ENCODE data around the gene RFTN1.

RFTN1 gene

DNA sequence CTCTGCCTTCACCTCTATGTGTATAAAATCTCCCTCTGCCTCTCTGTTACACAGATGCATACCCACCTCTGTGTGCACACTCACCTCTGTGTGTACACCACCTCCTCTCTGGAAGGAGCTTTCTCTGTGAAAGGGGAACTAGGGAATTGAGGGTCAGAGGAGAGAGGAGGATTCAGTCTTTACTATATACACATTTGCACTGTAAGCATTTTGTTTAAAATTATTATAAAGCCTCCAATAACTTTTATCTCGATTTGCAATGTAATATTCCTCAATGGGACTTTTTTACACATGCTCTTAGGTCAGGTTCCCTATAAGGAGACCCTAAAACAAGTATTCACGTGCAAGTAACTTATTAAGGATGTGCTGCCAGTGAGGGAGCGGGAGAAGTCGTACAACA lies 166.0 kb downstream of the RFTN1 start:
- no peak for DNase-seq

DNA sequence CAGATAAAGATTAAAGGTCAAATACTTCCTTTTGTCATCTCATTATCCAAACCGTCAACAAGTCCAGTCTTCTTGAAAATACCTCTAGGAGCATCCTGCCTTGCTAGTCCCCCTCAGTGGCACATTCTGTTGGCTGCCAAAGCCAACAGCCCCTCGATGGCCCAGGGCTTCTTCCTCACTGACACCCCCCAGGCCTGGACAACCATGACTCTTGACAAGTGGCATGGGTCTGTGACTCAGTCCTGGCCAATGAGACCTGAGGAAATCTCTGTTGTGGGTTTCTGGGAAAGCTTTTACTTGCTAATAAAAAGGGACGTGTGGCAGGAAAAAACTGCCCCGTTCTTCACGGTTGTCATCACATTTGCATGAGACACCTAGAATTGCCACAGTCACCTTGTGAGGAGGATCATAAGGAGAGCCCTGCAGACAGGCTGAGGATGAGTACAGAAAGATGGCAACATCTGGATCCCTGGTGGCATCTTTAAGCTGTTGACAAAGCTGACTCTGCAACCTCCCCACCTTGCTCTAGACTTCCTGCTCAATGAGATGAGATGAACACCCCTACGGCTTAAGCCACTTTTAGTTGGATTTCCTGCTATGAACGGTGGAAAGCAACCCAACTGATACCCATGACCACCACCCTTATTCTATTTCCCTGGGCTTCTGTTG lies 167.0 kb downstream of the RFTN1 start:
- DNase-seq, result no peak

DNA sequence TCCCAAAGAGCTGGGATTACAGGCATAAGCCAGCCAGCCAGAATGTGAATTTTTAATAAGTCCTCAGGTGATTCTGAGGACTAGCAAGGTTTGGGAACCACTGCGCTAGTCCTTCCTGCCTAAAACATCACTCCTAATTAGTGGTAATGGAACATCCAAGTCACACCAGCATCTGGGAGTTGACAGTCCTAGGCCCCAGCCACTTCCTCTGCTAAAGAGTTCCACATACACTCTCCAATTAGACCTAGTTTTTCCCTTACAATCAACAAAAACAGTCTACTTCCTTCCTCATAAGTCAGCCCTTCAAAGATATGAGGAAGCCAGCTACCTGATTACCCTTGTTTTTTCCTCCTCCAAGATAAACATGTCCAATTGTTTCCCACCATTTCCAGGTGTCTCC lies 170.4 kb downstream of the RFTN1 start:
- no peak for DNase-seq

DNA sequence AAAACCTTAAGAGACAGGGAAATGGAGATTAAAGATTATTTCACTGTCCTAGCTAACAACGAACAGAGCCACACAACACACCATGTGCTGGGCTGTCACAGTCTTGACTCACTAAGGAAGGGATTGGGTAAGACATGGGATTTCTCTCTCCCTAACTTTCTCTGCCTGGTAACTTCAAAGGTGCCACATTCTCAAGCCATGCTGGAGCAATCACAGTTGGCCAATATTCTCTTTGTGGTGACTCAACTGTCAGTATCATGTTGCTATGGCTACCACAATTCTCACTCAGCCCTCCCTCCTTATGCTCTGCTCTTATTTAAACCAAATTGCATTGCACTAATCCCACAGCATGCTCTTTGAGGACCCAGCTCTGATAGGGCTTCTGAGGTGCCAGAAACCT lies 174.5 kb downstream of the RFTN1 start:
- DNase-seq, result no peak

DNA sequence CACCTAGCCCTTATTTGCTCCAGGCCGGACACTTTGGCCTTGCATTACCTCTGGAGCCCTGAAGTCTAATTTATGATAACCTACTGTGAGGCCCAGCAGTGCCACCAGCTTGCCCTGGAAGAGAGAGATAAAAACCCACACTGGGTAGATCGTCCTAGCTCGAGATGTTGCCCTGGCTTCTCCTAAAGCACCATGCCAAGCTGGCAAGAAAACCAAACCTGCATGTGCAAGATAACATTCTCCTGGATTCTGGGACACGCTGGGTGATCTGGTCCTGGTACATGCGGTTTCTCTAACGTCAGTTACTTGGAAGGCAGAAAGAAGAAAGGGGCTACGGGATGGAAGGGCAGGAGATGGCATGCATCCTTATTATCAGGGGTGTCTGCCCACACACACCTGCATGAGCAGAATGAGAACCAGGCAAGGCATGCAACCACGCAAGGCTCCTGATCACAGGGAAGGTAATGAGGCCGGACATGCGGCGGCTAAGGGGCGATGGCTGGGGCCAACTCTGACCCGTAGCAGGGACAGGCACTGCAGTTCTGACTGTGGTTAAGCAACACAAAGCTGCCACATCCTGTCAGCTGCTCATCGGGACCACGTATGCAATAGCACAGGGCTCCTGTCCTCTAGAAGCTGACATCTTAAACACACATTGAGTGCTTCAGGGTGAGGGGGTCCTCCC lies 175.5 kb downstream of the RFTN1 start:
- no peak for DNase-seq

DNA sequence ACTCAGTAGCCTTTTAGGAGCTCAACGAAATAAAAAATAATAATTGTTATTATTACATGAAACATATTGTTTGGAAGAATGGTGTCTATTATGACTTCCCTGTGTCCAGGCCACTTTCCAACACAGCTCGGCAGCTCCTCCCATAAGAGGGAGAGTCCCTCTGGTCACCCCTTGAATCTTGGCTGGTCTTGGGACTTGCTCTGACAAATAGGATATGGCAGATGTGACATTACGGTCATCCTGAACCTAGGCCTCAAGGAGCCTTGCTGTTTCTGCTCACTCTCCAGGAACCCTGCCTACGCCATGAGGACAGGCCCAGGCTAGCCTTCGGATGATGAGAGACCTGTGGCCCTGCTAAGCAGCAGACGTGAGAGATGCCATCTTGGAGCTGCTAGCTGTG lies 176.7 kb downstream of the RFTN1 start:
- DNase-seq, result no peak

DNA sequence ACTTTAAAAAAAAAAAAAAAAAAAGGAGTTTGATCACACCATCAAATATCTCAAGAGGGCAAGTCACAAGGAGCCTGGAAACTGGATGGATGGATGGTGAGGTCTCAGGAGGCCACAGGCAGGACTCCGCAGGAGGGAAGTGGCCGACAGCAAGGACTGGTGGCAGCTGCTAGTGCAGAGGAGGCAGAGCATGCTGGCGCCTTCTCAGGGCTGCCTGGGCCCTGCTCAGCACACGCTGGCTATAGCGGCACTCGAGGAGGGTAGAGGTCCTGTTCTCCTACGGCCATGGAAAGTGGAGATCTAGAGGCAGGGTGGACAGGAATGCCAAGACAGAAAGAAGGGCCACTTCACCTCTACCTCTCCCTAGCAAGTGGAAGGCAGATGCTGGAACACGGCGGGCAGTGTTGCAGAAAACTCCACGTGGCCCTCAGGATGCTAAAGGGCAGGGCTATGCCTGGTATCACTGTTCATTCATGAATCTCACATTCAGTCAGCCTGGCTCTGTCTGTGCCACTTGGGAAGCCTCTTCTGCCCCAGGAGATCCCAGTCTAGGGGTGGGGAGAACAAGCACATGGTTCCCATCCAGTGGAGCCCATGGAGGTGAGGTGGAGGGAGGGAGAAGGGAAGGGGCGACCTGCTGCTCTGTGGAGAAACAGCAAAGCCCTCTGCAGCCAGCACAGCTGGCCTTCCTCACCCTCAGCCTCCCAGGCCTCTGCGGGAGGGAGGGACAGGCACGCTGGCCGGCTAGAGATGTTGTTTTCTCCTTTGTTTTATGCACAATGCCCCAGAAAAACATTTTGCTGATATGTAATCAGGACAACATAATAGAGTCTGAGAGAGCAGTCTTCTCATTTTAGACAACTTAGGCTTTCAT lies 177.5 kb downstream of the RFTN1 start:
- no peak for DNase-seq

DNA sequence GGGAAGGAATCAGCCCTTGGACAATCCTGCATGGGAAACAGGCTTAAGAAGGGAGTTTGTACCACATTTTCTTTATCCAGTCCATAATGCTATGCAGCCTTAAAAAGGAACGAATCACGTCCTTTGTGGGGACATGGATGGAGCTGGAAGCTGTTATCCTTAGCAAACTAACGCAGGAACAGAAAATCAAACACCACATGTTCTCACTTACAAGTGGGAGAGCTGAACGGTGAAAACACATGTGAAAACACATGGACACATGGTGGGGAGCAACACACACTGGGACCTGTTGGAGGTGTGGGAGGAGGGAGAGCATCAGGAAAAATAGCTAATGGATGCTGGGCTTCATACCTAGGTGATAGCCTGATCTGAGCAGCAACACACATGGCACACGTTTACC lies 178.2 kb downstream of the RFTN1 start:
- no peak for DNase-seq

DNA sequence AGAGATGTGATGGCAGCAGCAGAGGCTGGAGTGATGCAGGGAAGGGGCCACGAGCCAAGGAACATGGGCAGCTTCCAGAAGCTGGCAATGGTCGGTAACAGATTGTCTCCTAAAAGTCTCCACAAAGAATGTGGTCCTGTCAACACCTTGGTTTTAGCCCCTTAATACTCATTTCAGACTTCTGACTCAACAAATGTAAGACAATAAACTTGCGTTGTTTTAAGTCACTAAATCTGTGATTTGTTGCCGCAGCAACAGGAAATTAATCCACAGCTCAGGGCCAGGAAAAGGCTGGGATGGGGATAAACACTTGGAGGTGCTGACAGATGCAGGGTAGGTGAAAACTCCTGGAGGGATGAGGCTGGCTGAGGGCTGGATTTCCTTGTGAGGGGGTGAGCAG lies 178.6 kb downstream of the RFTN1 start:
- no peak for DNase-seq

DNA sequence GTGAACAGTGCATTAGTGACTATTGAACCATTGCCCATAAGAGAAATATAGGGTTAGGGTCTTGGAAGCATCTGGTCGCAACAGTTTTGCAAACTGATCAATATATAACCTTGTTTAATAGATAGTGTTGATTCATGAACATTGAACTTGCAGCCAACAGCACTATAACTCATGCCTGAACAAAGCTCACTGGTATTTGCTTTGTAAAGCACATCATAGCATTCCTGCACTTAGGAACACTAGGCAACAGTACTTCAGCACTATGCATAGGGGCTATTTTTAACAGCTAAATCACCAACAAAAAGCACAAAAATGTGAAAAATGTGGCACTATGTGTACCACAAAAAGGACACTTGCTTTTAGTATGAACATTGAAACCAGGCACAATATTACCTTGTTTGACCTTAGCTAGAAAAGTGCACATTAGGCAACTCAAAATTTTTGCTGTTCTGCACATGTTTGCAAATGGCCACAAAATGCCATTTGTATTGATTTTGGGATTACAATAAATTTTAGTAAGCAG lies 180.5 kb downstream of the RFTN1 start:
- no peak for DNase-seq

DNA sequence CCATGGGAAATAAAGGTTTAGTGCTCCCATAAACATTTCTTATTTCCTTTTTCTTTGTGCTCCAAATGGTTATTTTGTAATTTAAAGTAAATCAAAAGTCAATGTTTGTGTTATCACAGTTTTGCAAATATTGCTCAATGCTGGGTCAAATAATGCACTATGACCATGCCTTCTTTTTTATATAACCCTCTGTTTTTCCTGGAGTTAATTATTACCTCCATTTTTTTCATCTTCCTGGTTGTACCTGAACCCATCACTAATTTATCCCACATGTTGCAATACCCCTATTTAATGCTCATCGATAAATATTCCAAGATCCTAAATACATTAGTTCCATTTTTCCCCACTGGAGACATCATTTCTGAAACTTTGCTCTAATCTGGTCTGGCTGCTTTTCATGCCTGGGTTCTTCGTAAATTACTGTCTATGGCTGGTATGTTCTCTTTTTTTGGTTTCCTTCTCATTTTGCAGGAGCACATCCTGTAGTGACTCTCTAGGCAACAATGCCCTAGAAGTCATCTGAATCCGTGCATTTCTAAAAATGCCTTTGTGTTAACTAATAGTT lies 182.1 kb downstream of the RFTN1 start:
- no peak for DNase-seq

DNA sequence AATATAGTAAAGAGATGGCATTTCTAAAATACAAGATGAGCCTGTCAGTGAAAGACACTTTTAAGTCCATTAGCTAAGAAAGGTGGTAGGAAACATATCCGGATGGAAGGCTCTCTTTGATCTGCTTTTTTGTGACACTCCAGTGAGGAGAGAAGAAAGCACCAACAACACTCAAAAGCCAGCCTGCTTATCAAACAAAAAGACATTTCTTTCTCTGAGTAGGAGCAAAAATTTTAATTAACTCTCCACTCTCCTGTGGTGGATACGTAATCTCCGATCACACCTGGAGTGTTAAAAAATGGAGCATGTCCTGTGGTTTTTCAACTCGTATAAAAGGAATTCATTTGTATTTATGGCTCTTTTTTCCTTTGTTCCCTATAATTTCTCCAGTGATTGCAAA lies 183.1 kb downstream of the RFTN1 start:
- no peak for DNase-seq

DNA sequence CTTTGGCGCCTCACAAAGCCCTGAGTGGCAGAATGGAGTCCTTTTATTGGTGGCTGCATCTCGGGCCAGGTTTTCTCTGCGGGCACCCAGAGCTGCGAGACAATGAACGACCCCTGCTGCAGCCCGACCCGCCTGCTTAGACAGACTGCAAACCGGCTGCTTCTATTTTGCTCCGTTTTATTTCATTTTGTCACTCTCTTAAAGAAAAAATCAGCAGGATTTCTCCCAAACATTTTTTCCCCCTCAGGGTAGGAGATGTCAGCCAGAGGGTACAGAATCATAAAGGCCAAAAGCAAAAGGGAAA lies 183.7 kb downstream of the RFTN1 start:
- DNase-seq, result no peak

DNA sequence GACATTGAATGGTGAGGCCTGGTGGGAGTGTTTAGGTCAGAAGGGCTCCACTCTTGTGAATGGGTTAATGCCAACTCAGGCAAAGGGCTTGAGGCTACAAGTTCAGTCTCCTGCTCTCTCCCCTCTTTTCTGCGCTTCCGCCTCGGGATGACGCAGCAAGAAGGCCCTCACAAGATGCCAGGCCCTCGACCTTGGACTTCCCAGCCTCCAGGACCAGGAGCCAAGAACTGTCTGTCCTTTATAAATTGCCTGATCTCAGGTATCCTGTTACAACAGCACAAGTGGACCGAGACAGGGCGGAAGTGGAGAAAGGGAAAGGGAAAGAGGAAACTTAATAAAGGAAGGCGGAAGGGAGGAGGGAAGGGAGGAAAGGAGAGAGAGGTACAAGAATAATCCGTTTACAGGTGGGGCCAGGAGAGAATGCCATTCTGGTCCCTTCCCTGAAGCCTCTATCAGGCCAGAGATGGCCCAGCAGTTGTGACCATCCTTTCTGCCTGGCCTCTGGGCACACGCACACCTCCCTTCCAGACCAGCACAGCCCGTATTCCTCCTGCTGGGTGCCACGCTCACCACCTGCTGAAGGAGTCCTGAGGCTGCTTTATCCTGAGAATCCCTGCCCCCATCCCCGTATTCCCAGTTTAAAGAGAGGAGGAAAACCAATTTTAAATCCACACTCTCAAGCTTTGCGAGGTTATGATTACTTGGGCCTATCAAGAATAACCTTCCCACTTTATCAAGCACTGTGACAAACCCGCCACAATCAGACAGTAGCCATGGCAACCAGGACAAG lies 184.3 kb downstream of the RFTN1 start:
- no peak for DNase-seq

DNA sequence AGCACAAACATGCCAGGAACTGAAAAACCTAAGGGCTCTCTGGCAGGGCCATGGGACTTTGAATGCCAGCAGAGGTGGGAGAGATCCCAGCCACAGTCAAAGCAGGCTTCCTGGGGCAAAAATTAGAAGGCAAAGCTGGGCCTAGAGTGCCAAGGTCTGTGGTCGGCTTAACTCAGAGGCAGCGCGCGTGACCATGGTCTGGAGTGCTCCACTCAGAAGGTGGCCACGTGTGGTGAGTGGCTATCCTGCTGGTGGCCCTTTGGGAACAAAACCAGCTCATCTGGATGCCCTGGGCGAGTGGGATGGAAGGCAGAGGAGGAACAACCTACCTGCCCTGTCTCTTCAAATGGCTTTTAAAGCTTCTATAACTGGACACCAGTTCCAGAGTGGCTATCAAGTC lies 185.4 kb downstream of the RFTN1 start:
- no peak for DNase-seq

DNA sequence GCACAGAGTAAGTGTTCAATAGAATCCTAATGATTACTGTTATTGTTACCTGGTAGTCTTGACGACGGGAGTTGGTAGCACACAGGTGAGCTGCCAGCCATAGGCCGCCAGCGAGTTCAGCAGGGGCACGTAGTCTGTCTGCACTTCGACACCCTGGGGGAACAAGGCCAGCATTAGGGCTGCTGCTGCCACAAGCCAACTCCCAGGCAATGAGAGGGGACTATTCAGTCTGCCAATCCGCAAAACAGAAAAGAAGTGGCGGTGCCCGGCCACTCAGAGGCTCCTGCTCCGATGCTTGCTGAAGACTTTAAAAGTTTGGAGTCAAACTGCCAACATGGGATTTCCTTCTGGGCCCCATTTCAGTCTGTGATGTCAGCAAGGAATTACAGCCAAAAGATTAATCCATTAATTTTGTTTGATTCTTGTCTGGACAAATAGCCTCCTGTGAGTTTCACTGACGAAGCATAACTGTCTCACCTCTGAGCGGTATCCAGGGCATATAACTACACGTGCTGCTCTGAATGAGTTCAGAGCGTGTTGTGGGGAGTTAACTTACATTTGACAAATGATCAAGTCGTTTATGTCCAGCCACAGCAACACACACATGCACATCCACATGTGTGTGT lies 186.7 kb downstream of the RFTN1 start:
- no peak for DNase-seq

DNA sequence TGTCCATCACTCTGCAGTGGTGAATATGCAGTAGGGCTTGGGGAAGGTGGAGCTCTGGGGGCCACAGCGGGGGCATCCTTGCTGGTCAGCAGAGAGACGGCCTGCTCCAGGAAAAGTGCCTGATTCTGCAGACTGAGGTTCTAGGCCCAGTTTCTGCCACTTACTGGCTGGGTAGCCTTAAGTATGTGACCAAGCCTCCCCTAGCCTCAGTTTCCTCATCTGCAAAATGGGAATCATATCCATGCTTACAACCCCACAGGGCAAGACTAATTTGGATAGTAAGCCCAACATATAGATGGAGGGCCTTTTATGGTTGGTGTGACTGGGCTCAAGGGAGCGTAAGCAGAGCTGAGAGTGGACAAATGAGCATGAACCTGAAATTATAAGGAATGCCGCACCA lies 187.6 kb downstream of the RFTN1 start:
- DNase-seq, result no peak

DNA sequence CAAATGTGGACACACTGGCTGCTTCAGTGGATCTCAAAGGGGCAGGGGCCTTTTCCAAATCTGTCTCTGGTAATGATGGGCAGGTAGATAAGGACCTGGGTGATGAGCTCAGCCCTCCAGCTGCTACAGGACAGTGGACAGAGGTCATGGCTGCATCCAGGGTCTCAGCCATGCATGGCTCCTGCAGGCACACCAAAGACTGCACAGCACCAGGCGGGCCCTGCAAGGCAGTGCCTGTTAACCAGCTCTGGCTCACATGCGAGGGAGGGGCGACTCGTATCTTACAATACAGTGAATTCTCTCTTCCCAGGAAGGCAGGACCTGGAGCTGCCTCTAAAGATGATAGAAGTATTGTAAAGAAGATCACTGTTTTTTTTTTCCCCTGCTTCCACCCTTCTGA lies 189.8 kb downstream of the RFTN1 start:
- no peak for DNase-seq

DNA sequence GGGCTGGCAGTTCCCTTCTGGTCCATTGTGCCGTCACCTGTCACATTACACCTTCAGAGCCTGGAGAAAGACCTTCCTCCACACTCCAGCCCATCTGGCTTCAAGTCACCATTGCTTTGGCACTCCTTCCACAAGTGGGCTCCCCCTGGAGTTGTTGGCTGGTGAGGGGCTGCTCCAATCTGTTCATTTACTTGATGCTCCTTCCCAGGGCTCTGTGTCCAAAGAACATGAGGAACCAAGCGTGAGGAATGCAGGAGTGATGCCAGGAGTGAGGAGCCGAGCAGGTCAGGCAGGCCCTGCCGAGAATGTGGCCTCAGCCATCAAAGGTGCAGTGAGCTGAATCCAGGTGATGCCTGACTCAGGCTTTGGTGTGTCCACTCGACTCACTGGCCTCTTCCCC lies 191.3 kb downstream of the RFTN1 start:
- no peak for DNase-seq

DNA sequence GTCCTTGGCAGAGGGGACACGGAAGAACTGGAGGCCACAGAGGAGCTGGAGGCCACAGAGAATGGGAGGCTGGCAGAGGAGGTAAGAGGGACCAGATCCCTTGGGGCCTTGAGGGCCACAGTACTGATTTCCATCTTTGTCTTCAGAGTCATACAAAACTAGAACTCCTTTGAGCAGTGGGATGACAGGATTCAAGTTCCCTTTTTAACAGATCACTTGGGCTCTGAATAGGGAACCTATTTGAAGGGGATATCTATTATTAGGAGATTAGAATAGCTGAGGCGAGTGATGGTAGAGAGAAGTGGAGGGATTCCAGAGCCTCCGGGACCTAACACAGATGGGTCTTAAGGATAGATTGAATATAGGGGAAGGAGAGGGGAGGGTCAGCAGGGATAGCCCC lies 192.8 kb downstream of the RFTN1 start:
- DNase-seq, result no peak

DNA sequence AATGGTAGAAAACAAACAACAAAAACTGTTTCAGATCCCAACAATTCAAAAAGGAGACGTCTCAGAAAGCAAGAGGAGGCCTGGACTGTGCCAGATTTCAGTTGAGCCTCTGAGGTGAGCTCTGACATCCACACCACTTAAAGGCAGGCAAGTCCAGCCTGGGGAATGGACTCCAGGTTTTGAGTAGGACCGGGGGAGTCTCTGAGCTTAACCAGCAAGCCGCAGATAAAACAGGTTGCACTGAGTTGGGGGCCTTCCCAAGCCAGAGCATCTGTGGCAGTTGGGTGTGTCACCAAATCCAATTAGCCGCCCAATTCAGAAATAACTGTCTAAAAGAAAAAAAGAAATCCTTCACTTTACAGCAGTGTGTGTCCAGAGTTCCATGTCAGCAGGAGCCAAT lies 193.8 kb downstream of the RFTN1 start:
- no peak for DNase-seq

DNA sequence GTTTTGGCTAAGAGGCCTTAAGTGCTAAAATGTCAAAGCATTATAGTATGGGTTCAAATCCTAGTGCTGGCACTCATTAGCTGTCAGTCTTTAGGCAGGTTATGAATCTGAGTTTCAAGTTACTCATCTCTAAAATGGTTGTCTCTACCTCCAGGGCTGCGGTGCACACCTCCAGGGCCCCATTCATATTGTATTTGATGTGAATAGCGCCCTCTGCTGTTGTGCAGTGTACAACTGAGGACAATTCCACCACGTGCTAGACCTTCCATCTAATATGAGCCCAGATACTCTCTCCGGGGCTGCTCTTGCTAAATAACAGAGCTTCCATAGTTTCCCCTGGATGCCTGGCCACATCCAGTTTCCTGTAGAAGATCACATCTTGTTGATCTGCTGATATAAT lies 194.2 kb downstream of the RFTN1 start:
- DNase-seq, result peak; percentile 15

Data from DMS53 (cell line).